Lung (tissue), 12 donors: ENCODE data around the gene OSBPL2. TPM values are rescaled to one million over a fixed set of nuclear protein-coding genes. Genes with fewer than 3 reads are reported as not detected.

Experiments
- ATAC-seq: fragments of 200-7000 bp; cut with Tn5 transposase; one replicate; pipeline ENCODE4 v1.9.1; 2020; ENCODE audit warnings: moderate number of reproducible peaks; ENCODE audit not compliant: insufficient read depth, low FRiP score
- DNase-seq, 3 donors: peaks; one replicate each; pipeline ENCODE4 v3.0.0-alpha.2; 2013 to 2017
- H3K27ac ChIP-seq, 2 donors: one replicate each; pipeline ENCODE4 v1.5.1; 2013; ENCODE audit warnings: mild to moderate bottlenecking in 2 of 2, moderate library complexity in 2 of 2, control low read depth in 1 of 2, inconsistent platforms in 1 of 2, low read depth in 1 of 2, low read length in 1 of 2
- H3K27me3 ChIP-seq, 3 donors: one replicate each; pipeline ENCODE4 v1.5.1; 2013; ENCODE audit warnings: low read length in 2 of 3; ENCODE audit not compliant: control insufficient read depth in 3 of 3, insufficient read depth in 3 of 3
- H3K36me3 ChIP-seq, 4 donors: one replicate each; pipeline ENCODE4 v1.5.1; 2013; ENCODE audit warnings: low read length in 4 of 4, mild to moderate bottlenecking in 1 of 4, moderate library complexity in 1 of 4; ENCODE audit not compliant: control insufficient read depth in 4 of 4, insufficient read depth in 4 of 4
- H3K4me1 ChIP-seq, 5 donors: one replicate each; pipeline ENCODE4 v1.5.1; 2013; ENCODE audit warnings: low read length in 5 of 5, mild to moderate bottlenecking in 2 of 5, moderate library complexity in 1 of 5; ENCODE audit not compliant: control insufficient read depth in 5 of 5, insufficient read depth in 5 of 5
- H3K4me3 ChIP-seq: one replicate; pipeline ENCODE4 v1.5.1; 2013; ENCODE audit warnings: mild to moderate bottlenecking, control low read depth, moderate library complexity
- H3K9ac ChIP-seq, 2 donors: one replicate each; pipeline ENCODE4 v1.5.1; 2013; ENCODE audit warnings: low read length in 2 of 2, control low read depth in 1 of 2; ENCODE audit not compliant: insufficient read depth in 1 of 2
- H3K9me3 ChIP-seq, 4 donors: one replicate each; pipeline ENCODE4 v1.5.1; 2013; ENCODE audit warnings: low read length in 3 of 4, mild to moderate bottlenecking in 1 of 4, moderate library complexity in 1 of 4; ENCODE audit not compliant: control insufficient read depth in 4 of 4, insufficient read depth in 3 of 4
- CTCF ChIP-seq: IDR thresholded peaks from 2 replicates; pipeline ENCODE4 v1.5.1; 2012; ENCODE audit warnings: mild to moderate bottlenecking; ENCODE audit errors: control extremely low read depth, extremely low read depth
- WGBS, 2 donors: extraction: QIAGEN DNeasy Blood & Tissue Kit; methylation state at CpG; one replicate each; pipeline ENCODE4 v1.1.7; 2013; 5-methylcytosine and 5-hydroxymethylcytosine counted together
- polyA plus RNA-seq, 2 donors: library from polyadenylated mRNA; stranded (reverse); fragments of 200-250 nt; gene quantifications; one replicate each; pipeline ENCODE4 v1.2.1, GENCODE V29; 2013
- total RNA-seq, 2 donors: library from RNA; depleted of rRNA in 1 of 2; stranded (reverse); fragments of >200 nt in 1 of 2; gene quantifications; one replicate each; pipeline ENCODE4 v1.2.1, GENCODE V29; 2014 to 2021
- donor health status: control.
- donor health status: control.
- donor health status: Bipolar disorder and iron deficiency.
- donor health status: healthy.
- donor health status: DM: yes; HTN: yes; CAD: no.

The OSBPL2 gene
- total and polyA plus RNA-seq, 4 donors: 13.2 to 48.0 (median 27.7) TPM

- H3K9me3 ChIP-seq: no peaks in the 10 kb centered on the region
- TF ChIP-seq CTCF: no peak
- H3K9ac ChIP-seq: no peak overlapping the region
- H3K4me1 ChIP-seq: no peaks in the 10 kb centered on the region
- no peak for DNase-seq
- H3K27ac ChIP-seq: no peak overlapping the region
- no peaks in the 10 kb centered on the region for H3K27me3 ChIP-seq
- ATAC-seq: no peak
- peaks cover 0 to 76% (median 6%) of the 10 kb centered on the region in 4 donors for H3K36me3 ChIP-seq
- H3K4me3 ChIP-seq: no peak overlapping the region
- WGBS, 2 donors: 91 to 96% methylated on average over 7 of the region's 7 CpGs
These were observed 83.2 kb downstream of the OSBPL2 start for GRCh38 chr20:62321521-62321948.

DNA sequence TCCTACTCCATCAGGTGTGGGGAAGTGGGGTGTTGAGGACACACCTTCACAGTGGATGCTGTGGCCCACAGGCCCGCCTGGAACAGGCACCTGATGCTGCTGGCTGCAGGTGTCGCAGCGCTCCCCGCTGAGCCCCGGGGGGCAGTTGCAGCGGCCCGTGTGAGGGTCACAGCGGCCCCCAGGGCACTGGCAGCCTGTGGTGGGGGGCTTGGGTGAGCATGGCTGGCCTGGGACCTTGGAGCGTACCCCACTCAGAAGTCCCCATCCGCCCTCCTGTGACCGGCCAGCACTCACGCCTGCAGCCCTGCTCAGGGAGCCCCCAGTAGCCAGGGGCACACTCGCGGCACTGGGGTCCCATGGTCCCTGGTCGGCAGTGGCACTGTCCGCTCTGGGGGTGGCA is 83.7 kb downstream of the OSBPL2 start:
- Histone ChIP-seq H3K9me3 (no peaks in the 10 kb centered on the region), H3K36me3 (peaks cover 0 to 76% (median 6%) of the 10 kb centered on the region in 4 donors), H3K4me3 (no peak overlapping the region), H3K27ac (no peak overlapping the region), H3K4me1 (no peaks in the 10 kb centered on the region), H3K9ac (no peak overlapping the region), H3K27me3 (no peaks in the 10 kb centered on the region)
- TF ChIP-seq CTCF: no peak
- no peak for ATAC-seq
- WGBS, 2 donors: 97 to 99% methylated on average over 15 to 16 of the region's 16 CpGs
- DNase-seq: no peak

DNA sequence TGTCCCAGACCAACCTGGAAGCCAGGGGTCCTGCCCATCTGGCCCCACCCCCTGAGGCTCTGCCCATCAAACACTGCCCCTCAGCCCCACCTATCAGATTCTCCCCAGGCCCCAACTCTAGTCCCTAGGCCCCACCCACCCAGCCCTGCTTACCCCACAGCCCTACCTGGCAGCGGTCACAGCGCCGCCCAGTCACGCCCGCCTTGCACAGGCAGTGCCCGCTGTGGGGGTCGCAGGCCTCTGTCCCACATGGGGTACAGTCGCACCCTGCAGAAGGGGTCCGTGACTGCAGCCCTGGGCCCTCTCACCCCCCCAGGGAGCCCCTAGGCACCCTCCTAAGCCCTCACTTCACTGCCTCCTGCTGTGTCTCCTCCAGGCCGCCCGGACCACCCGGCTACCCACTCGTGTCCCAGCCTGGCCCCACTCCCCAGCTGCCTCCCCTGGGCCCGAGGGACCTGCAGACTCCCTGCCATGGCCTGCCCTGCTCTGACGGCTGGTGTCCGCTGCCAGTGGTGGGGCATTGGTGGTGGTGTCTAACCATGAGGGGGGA is 84.2 kb downstream of the OSBPL2 start:
- 95% methylated on average over 15 to 16 of the region's 16 CpGs for WGBS, 2 donors
- ATAC-seq: no peak

More for the DNA sequence above, 84.2 kb downstream of the OSBPL2 start:
- H3K4me1 ChIP-seq: no peaks in the 10 kb centered on the region
- no peak overlapping the region for H3K9ac ChIP-seq
- DNase-seq: no peak
- no peaks in the 10 kb centered on the region for H3K9me3 ChIP-seq
- H3K27me3 ChIP-seq: no peaks in the 10 kb centered on the region
- H3K27ac ChIP-seq: no peak overlapping the region
- no peak overlapping the region for H3K4me3 ChIP-seq
- H3K36me3 ChIP-seq: peaks cover 0 to 76% (median 7%) of the 10 kb centered on the region in 4 donors
- TF ChIP-seq CTCF: no peak
